ENCODE measurements around the gene FRS2.

- TF ChIP-seq CTCF (IDR thresholded peaks at IDR 0.05) (no peak), POLR2AphosphoS5 (IDR thresholded peaks at IDR 0.05) (no peak)
Measured at GRCh38 chr12:69474456-69474855, 4.3 kb downstream of the FRS2 start.
